ACC112 (cell line): ENCODE results near the gene CNOT4.

ENCODE experiments used
- H2AFZ ChIP-seq: fragments of 200-600 bp; sonication (generic); one replicate; pipeline ENCODE4 v1.6.0; 2017; ENCODE audit warnings: antibody characterized with exemption, low read length; ENCODE audit not compliant: unreplicated experiment
- H3K27ac ChIP-seq: fragments of 200-600 bp; sonication (generic); 2 replicates; pipeline ENCODE4 v1.5.1; 2014; ENCODE audit warnings: low read depth, mild to moderate bottlenecking, antibody characterized with exemption, low read length, moderate library complexity
- H3K27me3 ChIP-seq: fragments of 200-600 bp; sonication (generic); 2 replicates; pipeline ENCODE4 v1.6.1; 2014; ENCODE audit warnings: mild to moderate bottlenecking, antibody characterized with exemption, low read length, moderate library complexity, mixed read lengths; ENCODE audit not compliant: insufficient read depth
- H3K36me3 ChIP-seq: fragments of 200-600 bp; sonication (generic); 2 replicates; pipeline ENCODE4 v1.6.1; 2016; ENCODE audit warnings: mild to moderate bottlenecking, antibody characterized with exemption, low read length, moderate library complexity, mixed read lengths; ENCODE audit not compliant: insufficient read depth
- H3K4me1 ChIP-seq: fragments of 200-600 bp; sonication (generic); one replicate; pipeline ENCODE4 v1.6.1; 2016; ENCODE audit warnings: low read length, mixed read lengths; ENCODE audit not compliant: insufficient read depth, unreplicated experiment, control insufficient read depth
- H3K4me3 ChIP-seq: fragments of 200-600 bp; sonication (generic); 2 replicates; pipeline ENCODE4 v1.5.1; 2014; ENCODE audit warnings: mild to moderate bottlenecking, low read depth, low read length
- H3K79me2 ChIP-seq: fragments of 200-600 bp; sonication (generic); one replicate; pipeline ENCODE4 v1.6.0; 2016; ENCODE audit warnings: low read length; ENCODE audit not compliant: control insufficient read depth, unreplicated experiment, insufficient read depth

CNOT4 gene

GRCh38 chr7:135406918-135407317 lies 103.0 kb downstream of the CNOT4 start:
- no peak overlapping the region for H3K4me3 ChIP-seq
- H2AFZ ChIP-seq = no peak overlapping the region
- H3K36me3 ChIP-seq = 0 out of 2 replicates have a peak, but pooled peaks cover 3% of the 10 kb centered on the region
- H3K27me3 ChIP-seq = no peaks in the 10 kb centered on the region
- H3K27ac ChIP-seq = no peak overlapping the region
- no peaks in the 10 kb centered on the region for H3K79me2 ChIP-seq
- H3K4me1 ChIP-seq = no peaks in the 10 kb centered on the region

DNA sequence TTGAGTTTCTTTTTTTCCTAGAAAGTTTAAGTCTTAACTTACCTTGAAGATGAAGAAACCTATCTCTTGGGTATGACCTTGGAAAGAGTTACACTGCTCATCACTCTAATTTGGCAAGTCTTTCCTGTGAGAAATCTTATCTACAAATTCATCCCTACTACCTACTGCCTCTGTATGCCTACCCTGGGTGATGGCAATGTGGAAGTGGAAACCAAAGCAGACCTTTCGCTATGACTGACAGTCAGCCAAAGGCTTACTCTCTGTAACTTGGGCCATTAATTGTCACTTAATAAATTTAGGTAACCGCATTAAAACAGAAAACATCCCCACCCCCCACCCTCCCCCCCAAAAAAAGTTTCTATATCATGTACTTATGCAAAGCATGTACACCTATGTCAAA lies 103.9 kb downstream of the CNOT4 start:
- no peak overlapping the region for H3K27ac ChIP-seq
- no peak overlapping the region for H2AFZ ChIP-seq
- H3K27me3 ChIP-seq = no peaks in the 10 kb centered on the region
- H3K79me2 ChIP-seq = no peaks in the 10 kb centered on the region
- no peaks in the 10 kb centered on the region for H3K4me1 ChIP-seq
- no peak overlapping the region for H3K4me3 ChIP-seq
- 0 out of 2 replicates have a peak, but pooled peaks cover 3% of the 10 kb centered on the region for H3K36me3 ChIP-seq

- H3K36me3 ChIP-seq = no peaks in the 10 kb centered on the region
- H3K27me3 ChIP-seq = no peaks in the 10 kb centered on the region
- no peak overlapping the region for H3K27ac ChIP-seq
- no peak overlapping the region for H2AFZ ChIP-seq
- no peak overlapping the region for H3K4me3 ChIP-seq
- no peaks in the 10 kb centered on the region for H3K4me1 ChIP-seq
- H3K79me2 ChIP-seq = no peaks in the 10 kb centered on the region
Observed at GRCh38 chr7:135403302-135403701, 106.6 kb downstream of the CNOT4 start.

- Histone ChIP-seq H2AFZ (no peak overlapping the region), H3K4me3 (no peak overlapping the region)
Observed at GRCh38 chr7:135397689-135398088, 112.2 kb downstream of the CNOT4 start.

GRCh38 chr7:135392701-135393100 lies 117.2 kb downstream of the CNOT4 start:
- peaks cover 16% of the 10 kb centered on the region for H3K36me3 ChIP-seq
- no peaks in the 10 kb centered on the region for H3K4me1 ChIP-seq
- H2AFZ ChIP-seq = no peak overlapping the region
- no peak overlapping the region for H3K27ac ChIP-seq
- no peak overlapping the region for H3K4me3 ChIP-seq
- H3K79me2 ChIP-seq = no peaks in the 10 kb centered on the region
- H3K27me3 ChIP-seq = no peaks in the 10 kb centered on the region

More at GRCh38 chr7:135397689-135398088, 112.2 kb downstream of the CNOT4 start:
- Histone ChIP-seq H3K27me3 (no peaks in the 10 kb centered on the region), H3K27ac (no peak overlapping the region), H3K36me3 (peaks cover 16% of the 10 kb centered on the region), H3K4me1 (no peaks in the 10 kb centered on the region), H3K79me2 (no peaks in the 10 kb centered on the region)

DNA sequence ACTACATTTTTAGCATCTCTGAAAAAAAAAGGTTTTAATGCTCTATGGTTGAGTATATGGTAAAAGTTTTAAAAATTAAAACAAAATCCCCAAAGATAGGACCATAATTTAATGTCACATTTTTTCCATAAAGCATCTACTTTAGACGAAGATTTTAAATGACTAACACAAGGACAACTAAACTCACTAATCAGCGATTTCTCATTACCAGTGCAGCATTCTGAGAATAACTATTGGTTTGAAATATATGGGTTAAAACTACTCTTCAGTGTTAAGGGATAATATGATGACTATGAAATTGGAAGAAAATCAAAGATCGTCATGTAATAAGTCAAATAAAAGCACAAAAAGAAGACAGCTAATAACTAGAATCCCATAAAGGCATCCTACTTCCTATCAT lies 118.4 kb downstream of the CNOT4 start:
- no peak overlapping the region for H3K4me3 ChIP-seq
- H3K27ac ChIP-seq = no peak overlapping the region
- H3K27me3 ChIP-seq = no peaks in the 10 kb centered on the region
- H2AFZ ChIP-seq = no peak overlapping the region
- H3K36me3 ChIP-seq = peaks cover 16% of the 10 kb centered on the region
- H3K4me1 ChIP-seq = peaks cover 7% of the 10 kb centered on the region
- no peaks in the 10 kb centered on the region for H3K79me2 ChIP-seq

DNA sequence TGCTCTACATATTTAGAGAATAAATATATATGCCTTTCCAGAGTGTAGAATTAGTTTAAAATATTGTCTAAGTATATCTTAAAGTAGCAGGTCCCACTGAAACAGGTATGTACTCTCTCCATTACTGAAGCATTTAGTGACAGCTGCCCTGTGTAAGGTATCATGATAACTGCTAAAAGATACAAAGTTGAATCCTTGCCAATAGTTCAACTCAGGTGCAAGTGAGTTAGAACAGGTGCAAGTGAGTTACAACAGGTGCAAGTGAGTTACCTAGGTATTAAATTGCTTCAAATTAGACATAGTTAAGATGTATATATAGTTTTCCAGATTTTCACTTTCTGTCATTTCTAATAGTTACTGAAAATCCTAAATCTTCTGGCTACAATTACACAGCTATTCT lies 119.1 kb downstream of the CNOT4 start:
- Histone ChIP-seq H3K4me3 (no peak overlapping the region), H3K36me3 (peaks cover 16% of the 10 kb centered on the region), H3K79me2 (no peaks in the 10 kb centered on the region), H3K4me1 (peaks cover 14% of the 10 kb centered on the region), H3K27ac (no peak overlapping the region), H3K27me3 (no peaks in the 10 kb centered on the region), H2AFZ (no peak overlapping the region)

- no peak overlapping the region for H3K27ac ChIP-seq
- no peak overlapping the region for H2AFZ ChIP-seq
- H3K4me1 ChIP-seq = peaks cover 22% of the 10 kb centered on the region
- peaks cover 9% of the 10 kb centered on the region; the same call in 1 of the 2 replicates for H3K36me3 ChIP-seq
- H3K4me3 ChIP-seq = no peak overlapping the region
- no peaks in the 10 kb centered on the region for H3K79me2 ChIP-seq
- no peaks in the 10 kb centered on the region for H3K27me3 ChIP-seq
Observed at GRCh38 chr7:135389971-135390370, 119.9 kb downstream of the CNOT4 start.

DNA sequence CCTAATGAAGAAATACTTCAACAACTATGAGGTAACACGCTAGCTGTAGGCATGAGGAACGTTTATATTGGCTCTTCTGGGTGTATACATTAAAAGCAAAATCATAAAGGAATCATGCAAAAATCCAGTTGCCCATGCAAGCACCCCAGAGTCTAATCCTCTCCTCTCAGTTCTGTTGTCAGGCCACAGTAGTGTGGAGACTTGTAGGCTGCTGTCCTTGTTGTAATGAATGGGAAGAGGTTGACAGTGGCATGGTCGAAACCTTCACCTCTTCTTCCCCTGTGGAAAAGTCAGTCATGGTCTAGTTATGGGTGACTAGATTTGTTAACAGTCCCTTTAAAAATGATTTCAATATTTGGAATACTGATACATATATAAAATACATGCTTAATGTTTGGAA lies 121.3 kb downstream of the CNOT4 start:
- H3K4me1 ChIP-seq = peaks cover 26% of the 10 kb centered on the region
- no peak overlapping the region for H3K27ac ChIP-seq
- peaks cover under 1% of the 10 kb centered on the region; the same call in 1 of the 2 replicates for H3K36me3 ChIP-seq
- no peaks in the 10 kb centered on the region for H3K79me2 ChIP-seq
- no peak overlapping the region for H2AFZ ChIP-seq
- H3K4me3 ChIP-seq = no peak overlapping the region
- H3K27me3 ChIP-seq = no peaks in the 10 kb centered on the region

- Histone ChIP-seq H2AFZ (no peak overlapping the region), H3K36me3 (no peaks in the 10 kb centered on the region), H3K27me3 (no peaks in the 10 kb centered on the region), H3K4me1 (peaks cover 26% of the 10 kb centered on the region), H3K79me2 (no peaks in the 10 kb centered on the region), H3K4me3 (no peak overlapping the region), H3K27ac (no peak overlapping the region)
Observed at GRCh38 chr7:135386776-135387175, 123.1 kb downstream of the CNOT4 start.

DNA sequence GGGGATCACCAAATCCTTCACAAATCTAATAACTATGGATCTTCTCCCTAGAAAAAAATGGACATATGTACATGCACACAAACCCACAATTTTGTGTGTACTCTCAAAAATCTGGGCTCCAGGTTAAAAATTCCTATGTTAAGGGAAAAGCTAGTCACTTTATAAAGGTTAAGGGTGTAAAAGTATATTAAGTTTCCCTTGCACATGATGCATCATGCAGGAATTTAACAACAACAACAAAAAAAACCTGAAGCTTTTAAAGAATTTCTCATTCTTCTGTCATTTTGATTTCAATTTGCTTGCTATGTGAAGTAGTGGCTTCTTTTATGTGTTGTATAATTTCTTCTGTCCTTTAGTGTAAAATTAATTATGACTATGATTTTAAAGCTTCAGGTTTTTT lies 123.7 kb downstream of the CNOT4 start:
- Histone ChIP-seq H3K27ac (no peak overlapping the region; the same call in 1 of the 2 replicates), H3K36me3 (no peaks in the 10 kb centered on the region), H2AFZ (no peak overlapping the region), H3K4me3 (no peak overlapping the region), H3K79me2 (no peaks in the 10 kb centered on the region), H3K27me3 (no peaks in the 10 kb centered on the region), H3K4me1 (peaks cover 26% of the 10 kb centered on the region)
